Peyer's patch (tissue), 4 donors: Measurements from ENCODE around the gene PLXNA4. TPM values are rescaled to one million over a fixed set of nuclear protein-coding genes. Genes with fewer than 3 reads are reported as not detected.
A peak's percentile ranks its signal among the peaks of the same experiment; 100 is the strongest.

Experiments used
- DNase-seq, 3 donors: peaks; one replicate each; pipeline ENCODE4 v3.0.0-alpha.2; 2017 to 2019
- H3K27ac ChIP-seq, 4 donors: fragments of 200-600 bp; sonication (generic); one replicate each; pipeline ENCODE4 v1.5.1; 2016 to 2019
- H3K27me3 ChIP-seq, 2 donors: fragments of 200-600 bp; sonication (generic); one replicate each; pipeline ENCODE4 v1.5.1; 2019
- H3K36me3 ChIP-seq, 3 donors: fragments of 200-600 bp; sonication (generic); one replicate each; pipeline ENCODE4 v1.5.1; 2016 to 2019
- H3K4me1 ChIP-seq, 4 donors: fragments of 200-600 bp; sonication (generic); one replicate each; pipeline ENCODE4 v1.5.1; 2016 to 2019
- H3K4me3 ChIP-seq, 4 donors: fragments of 200-600 bp; sonication (generic); 1 replicate in 3 of 4; 2 replicates in 1 of 4; pipeline ENCODE4 v1.5.1; 2016 to 2019; ENCODE audit warnings: mild to moderate bottlenecking in 1 of 4
- H3K9me3 ChIP-seq, 4 donors: fragments of 200-600 bp; sonication (generic); one replicate each; pipeline ENCODE4 v1.5.1; 2016 to 2019; ENCODE audit warnings: mild to moderate bottlenecking in 1 of 4
- CTCF ChIP-seq, 6 experiments: fragments of 450-650 bp in 4 of 6; fragments of 200-600 bp in 2 of 6; sonication (generic) in 1 of 6; IDR thresholded peaks; one replicate each; pipeline ENCODE4 v1.5.1; 2017 to 2019; ENCODE audit warnings: antibody characterized with exemption in 6 of 6, mild to moderate bottlenecking in 3 of 6, moderate library complexity in 1 of 6
- POLR2A ChIP-seq, 2 donors: fragments of 450-650 bp; IDR thresholded peaks; one replicate each; pipeline ENCODE4 v1.5.1; 2017; ENCODE audit warnings: antibody characterized with exemption in 2 of 2, mild to moderate bottlenecking in 2 of 2, moderate library complexity in 2 of 2
- total RNA-seq, 4 donors: library from RNA; depleted of rRNA; stranded (reverse); fragments of >200 nt; gene quantifications; one replicate each; pipeline ENCODE4 v1.1.0, GENCODE V29; 2016

The PLXNA4 gene
- total RNA-seq, 4 donors from 2014 or later = 1.4 to 3.8 (median 3.0) TPM

DNA sequence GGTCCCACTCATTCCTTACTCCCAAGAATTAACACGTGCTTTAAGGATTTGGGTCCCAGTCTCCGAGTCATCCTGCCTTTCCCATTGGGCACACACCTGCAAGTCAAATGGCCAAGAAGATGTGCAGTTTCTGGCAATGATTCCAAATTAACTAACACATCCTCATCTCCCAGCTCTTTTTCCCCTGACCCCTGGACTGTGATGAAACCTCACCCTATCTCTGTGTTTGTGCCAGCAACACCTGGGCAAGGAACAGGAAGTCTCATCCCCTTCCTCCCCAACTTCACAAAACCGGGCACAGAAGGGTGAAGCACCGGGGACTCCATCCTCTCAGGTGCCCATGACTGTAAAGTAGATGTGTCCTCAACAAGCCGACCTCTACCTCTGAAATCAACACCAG lies 54.8 kb downstream of the PLXNA4 start:
- no peak for TF ChIP-seq CTCF (IDR thresholded peaks at IDR 0.05)
- TF ChIP-seq POLR2A (IDR thresholded peaks at IDR 0.05) = no peak
- no peak overlapping the region for H3K27ac ChIP-seq
- H3K4me3 ChIP-seq = no peak overlapping the region
- no peaks in the 10 kb centered on the region for H3K27me3 ChIP-seq
- no peaks in the 10 kb centered on the region for H3K36me3 ChIP-seq
- no peaks in the 10 kb centered on the region for H3K9me3 ChIP-seq
- H3K4me1 ChIP-seq = no peaks in the 10 kb centered on the region
- no peak for DNase-seq

DNA sequence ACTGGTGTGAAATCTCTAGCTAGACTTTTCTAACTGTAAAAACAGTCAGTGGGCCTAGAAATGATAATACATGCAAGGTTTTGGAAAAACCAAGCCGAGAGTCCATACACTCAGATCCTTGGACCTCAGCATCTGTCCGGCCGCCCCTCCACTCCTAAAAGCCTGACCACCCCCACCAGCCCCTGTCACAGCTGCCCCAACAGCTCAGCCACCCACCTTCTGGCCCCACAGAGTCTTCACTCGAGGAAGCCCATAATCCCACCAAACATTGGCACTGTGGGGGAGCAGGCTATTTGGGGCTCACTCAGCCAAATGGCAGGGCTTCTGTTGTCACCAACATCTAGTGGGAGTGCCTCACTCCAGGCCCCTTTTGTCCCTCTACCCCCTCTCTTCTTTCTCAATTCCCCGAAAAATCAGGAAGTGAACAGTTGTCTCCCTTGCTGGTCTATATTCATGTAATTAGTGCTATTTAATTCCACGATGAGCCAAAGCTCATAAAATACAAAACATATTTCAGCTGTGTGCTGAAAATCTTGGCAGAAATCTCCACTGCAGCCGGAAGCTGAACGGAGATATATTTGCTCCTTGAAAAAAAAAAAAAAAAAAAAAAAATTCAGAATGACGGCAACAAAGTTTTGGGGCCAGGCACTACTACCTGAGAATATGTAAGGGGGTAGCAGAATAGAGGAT lies 55.5 kb downstream of the PLXNA4 start:
- no peaks in the 10 kb centered on the region for H3K9me3 ChIP-seq
- no peak overlapping the region for H3K4me3 ChIP-seq
- H3K4me1 ChIP-seq = no peaks in the 10 kb centered on the region
- no peak overlapping the region for H3K27ac ChIP-seq
- TF ChIP-seq POLR2A (IDR thresholded peaks at IDR 0.05) = no peak
- TF ChIP-seq CTCF (IDR thresholded peaks at IDR 0.05) = no peak
- no peaks in the 10 kb centered on the region for H3K36me3 ChIP-seq
- no peaks in the 10 kb centered on the region for H3K27me3 ChIP-seq
- no peak for DNase-seq

GRCh38 chr7:132519936-132520335 lies 56.3 kb downstream of the PLXNA4 start:
- H3K36me3 ChIP-seq = no peaks in the 10 kb centered on the region
- no peak for TF ChIP-seq POLR2A (IDR thresholded peaks at IDR 0.05)
- no peak for TF ChIP-seq CTCF (IDR thresholded peaks at IDR 0.05)
- DNase-seq = no peak
- no peaks in the 10 kb centered on the region for H3K4me1 ChIP-seq
- no peaks in the 10 kb centered on the region for H3K9me3 ChIP-seq
- H3K27ac ChIP-seq = no peak overlapping the region
- H3K27me3 ChIP-seq = no peaks in the 10 kb centered on the region
- no peak overlapping the region for H3K4me3 ChIP-seq

DNA sequence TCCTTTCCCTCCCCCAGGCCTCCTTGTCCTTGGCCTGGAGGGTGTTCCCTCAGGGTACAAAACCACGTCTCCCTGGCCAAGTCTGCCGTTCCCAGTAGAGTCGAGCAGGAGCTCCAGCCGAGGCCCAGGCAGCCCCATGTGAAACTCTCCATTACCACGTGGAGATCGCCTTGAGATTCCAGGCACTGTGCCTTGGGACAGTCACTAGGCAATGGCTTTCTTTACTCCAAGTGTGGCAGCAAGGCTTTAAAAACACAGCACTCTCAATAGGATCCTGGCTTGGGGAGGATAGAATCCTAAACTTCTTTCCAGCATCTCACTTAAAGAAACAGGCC lies 57.5 kb downstream of the PLXNA4 start:
- DNase-seq = no peak
- TF ChIP-seq POLR2A (IDR thresholded peaks at IDR 0.05) (no peak), CTCF (IDR thresholded peaks at IDR 0.05) (no peak)
- H3K4me3 ChIP-seq = no peak overlapping the region
- H3K9me3 ChIP-seq = no peaks in the 10 kb centered on the region
- H3K27ac ChIP-seq = no peak overlapping the region
- H3K4me1 ChIP-seq = no peaks in the 10 kb centered on the region
- no peaks in the 10 kb centered on the region for H3K36me3 ChIP-seq
- H3K27me3 ChIP-seq = no peaks in the 10 kb centered on the region

DNA sequence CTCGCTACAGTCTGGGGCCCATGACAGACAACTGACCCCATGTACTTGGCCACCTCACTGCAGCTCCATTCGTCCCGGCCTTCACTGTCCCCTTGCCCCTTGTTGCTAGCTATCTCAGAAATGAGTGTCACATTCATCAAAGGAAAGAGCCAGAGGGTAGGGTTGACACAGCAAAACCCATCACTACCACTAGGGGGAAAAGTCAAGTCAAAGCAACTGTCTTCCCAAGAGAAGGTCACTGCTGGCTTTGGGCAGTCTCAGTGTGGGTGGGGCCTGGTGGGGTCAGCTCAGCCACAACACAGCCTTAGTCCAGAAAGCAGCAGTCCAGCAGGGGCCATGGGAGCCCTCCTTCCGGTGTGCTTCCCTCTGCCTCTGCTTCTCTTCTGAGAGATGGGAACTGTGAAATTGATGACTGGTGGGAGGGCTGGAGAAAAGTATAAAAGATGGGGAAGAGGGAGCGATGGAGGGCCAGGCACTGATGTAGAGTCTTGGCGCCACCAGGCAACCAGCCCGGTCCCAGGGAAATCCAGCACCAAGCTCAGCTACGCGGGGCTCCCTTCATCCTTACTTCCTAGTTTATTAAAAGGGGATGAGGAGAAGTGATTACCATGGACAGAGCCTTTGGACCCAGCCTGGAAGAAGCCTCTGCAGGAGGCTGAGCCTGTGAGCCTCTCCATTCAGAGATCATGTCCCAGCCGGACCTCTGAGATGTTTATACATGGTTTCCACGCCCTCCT lies 58.0 kb downstream of the PLXNA4 start:
- no peaks in the 10 kb centered on the region for H3K4me1 ChIP-seq
- H3K9me3 ChIP-seq = no peaks in the 10 kb centered on the region
- TF ChIP-seq POLR2A (IDR thresholded peaks at IDR 0.05) = no peak
- TF ChIP-seq CTCF (IDR thresholded peaks at IDR 0.05) = peak in 5 of 6 experiments; percentile 9 to 39 (median 11)
- H3K36me3 ChIP-seq = no peaks in the 10 kb centered on the region
- DNase-seq = no peak
- H3K4me3 ChIP-seq = no peak overlapping the region
- H3K27me3 ChIP-seq = no peaks in the 10 kb centered on the region
- no peak overlapping the region for H3K27ac ChIP-seq
